Trophoblast cell (in vitro differentiated cells and primary cell): ENCODE results near the gene FNBP1.
"Not testable (repeated sequence)": the region's sequence is repeated elsewhere in the genome, so short reads cannot be mapped to it uniquely, and the experiment has no call there.

Experiments
- DNase-seq, 2 donors: peaks; one replicate each; pipeline ENCODE4 v3.0.0-alpha.2; 2016
- H2AFZ ChIP-seq: 2 replicates; pipeline ENCODE4 v1.6.1; 2013; ENCODE audit warnings: low read length, moderate library complexity, mild to moderate bottlenecking; ENCODE audit not compliant: insufficient read depth, poor library complexity
- H2AK5ac ChIP-seq: 2 replicates; pipeline ENCODE4 v1.6.1; 2013; ENCODE audit warnings: mild to moderate bottlenecking, low read length
- H2BK120ac ChIP-seq: 2 replicates; pipeline ENCODE4 v1.6.1; 2013; ENCODE audit warnings: low read length, mild to moderate bottlenecking, moderate library complexity; ENCODE audit not compliant: insufficient read depth, poor library complexity
- H2BK12ac ChIP-seq: 2 replicates; pipeline ENCODE4 v1.6.1; 2013; ENCODE audit warnings: mild to moderate bottlenecking, low read length, moderate library complexity
- H2BK5ac ChIP-seq: 2 replicates; pipeline ENCODE4 v1.6.1; 2013; ENCODE audit warnings: low read length, low read depth, moderate library complexity, mild to moderate bottlenecking; ENCODE audit not compliant: poor library complexity
- H3K14ac ChIP-seq: 2 replicates; pipeline ENCODE4 v1.6.1; 2013; ENCODE audit warnings: mild to moderate bottlenecking, low read length
- H3K18ac ChIP-seq: 2 replicates; pipeline ENCODE4 v1.6.1; 2013; ENCODE audit warnings: mild to moderate bottlenecking, low read length
- H3K23ac ChIP-seq: 2 replicates; pipeline ENCODE4 v1.6.1; 2013; ENCODE audit warnings: low read length
- H3K27ac ChIP-seq: 2 replicates; pipeline ENCODE4 v1.5.1; 2013; ENCODE audit warnings: low read depth, mild to moderate bottlenecking, inconsistent platforms, low read length, moderate library complexity
- H3K27me3 ChIP-seq: 2 replicates; pipeline ENCODE4 v1.6.1; 2013; ENCODE audit warnings: inconsistent platforms, mild to moderate bottlenecking, low read length, moderate library complexity; ENCODE audit not compliant: insufficient read depth
- H3K36me3 ChIP-seq, 2 experiments: 1 replicate in 1 of 2; 2 replicates in 1 of 2; pipeline ENCODE4 v1.6.1; 2013; ENCODE audit warnings: low read length in 2 of 2, mild to moderate bottlenecking in 2 of 2, moderate library complexity in 1 of 2; ENCODE audit not compliant: insufficient read depth in 2 of 2, control insufficient read depth in 1 of 2
- H3K4ac ChIP-seq: 2 replicates; pipeline ENCODE4 v1.6.1; 2013; ENCODE audit warnings: low read depth, mild to moderate bottlenecking, low read length, moderate library complexity
- H3K4me1 ChIP-seq, 2 experiments: 1 replicate in 1 of 2; 2 replicates in 1 of 2; pipeline ENCODE4 v1.6.1; 2013; ENCODE audit warnings: low read length in 2 of 2, mild to moderate bottlenecking in 2 of 2, moderate library complexity in 1 of 2; ENCODE audit not compliant: insufficient read depth in 2 of 2, control insufficient read depth in 1 of 2
- H3K4me2 ChIP-seq: 2 replicates; pipeline ENCODE4 v1.6.1; 2013; ENCODE audit warnings: inconsistent platforms, mild to moderate bottlenecking, low read length, moderate library complexity
- H3K4me3 ChIP-seq: 2 replicates; pipeline ENCODE4 v1.5.1; 2013; ENCODE audit warnings: mild to moderate bottlenecking, low read depth, low read length, inconsistent platforms
- H3K79me1 ChIP-seq: one replicate; pipeline ENCODE4 v1.6.1; 2013; ENCODE audit warnings: low read length
- H3K79me2 ChIP-seq: 2 replicates; pipeline ENCODE4 v1.6.1; 2013; ENCODE audit warnings: low read length, mild to moderate bottlenecking; ENCODE audit not compliant: control insufficient read depth, insufficient read depth, poor library complexity
- H3K9ac ChIP-seq: 2 replicates; pipeline ENCODE4 v1.6.1; 2013; ENCODE audit warnings: mild to moderate bottlenecking, low read length
- H3K9me3 ChIP-seq: 2 replicates; pipeline ENCODE4 v1.6.1; 2013; ENCODE audit warnings: low read depth, mild to moderate bottlenecking, control low read depth, inconsistent platforms, low read length; ENCODE audit not compliant: insufficient read depth
- H4K12ac ChIP-seq: 2 replicates; pipeline ENCODE4 v1.6.1; 2013; ENCODE audit warnings: low read depth, mild to moderate bottlenecking, low read length, moderate library complexity
- H4K8ac ChIP-seq: 2 replicates; pipeline ENCODE4 v1.6.1; 2013; ENCODE audit warnings: low read depth, mild to moderate bottlenecking, low read length, moderate library complexity
- H4K91ac ChIP-seq: one replicate; pipeline ENCODE4 v1.6.1; 2013; ENCODE audit warnings: low read depth, mild to moderate bottlenecking, low read length, moderate library complexity
- WGBS: extraction: QIAGEN DNeasy Blood & Tissue Kit; methylation state at CpG from one replicate; pipeline ENCODE4 v1.1.7; 2013; ENCODE audit warnings: missing lambda C conversion rate; ENCODE audit not compliant: insufficient read length, insufficient coverage; ENCODE audit errors: extremely low coverage; 5-methylcytosine and 5-hydroxymethylcytosine counted together

The FNBP1 gene

GRCh38 chr9:130001190-130001589 is 41.8 kb downstream of the FNBP1 start:
- Histone ChIP-seq H4K12ac (no peak overlapping the region), H3K14ac (no peak overlapping the region), H2BK120ac (no peak overlapping the region), H3K9me3 (no peaks in the 10 kb centered on the region), H3K79me2 (no peaks in the 10 kb centered on the region), H3K18ac (no peak overlapping the region), H3K23ac (no peak overlapping the region), H4K8ac (no peak overlapping the region), H2BK5ac (no peak overlapping the region), H3K9ac (no peak overlapping the region), H2BK12ac (no peak overlapping the region), H3K27me3 (no peaks in the 10 kb centered on the region), H3K79me1 (no peaks in the 10 kb centered on the region), H3K27ac (no peak overlapping the region), H4K91ac (no peak overlapping the region), H3K4me1 (no peaks in the 10 kb centered on the region), H3K4me2 (no peak overlapping the region), H2AFZ (no peak overlapping the region), H3K4ac (no peak overlapping the region), H2AK5ac (no peak overlapping the region), H3K4me3 (no peak overlapping the region), H3K36me3 (no peaks in the 10 kb centered on the region)
- DNase-seq: no peak
- no CpG with 5 or more reads among the region's 7 CpGs for WGBS

GRCh38 chr9:129999141-129999510 is 43.9 kb downstream of the FNBP1 start:
- Histone ChIP-seq H4K12ac (no peak overlapping the region), H3K4me3 (no peak overlapping the region), H4K91ac (no peak overlapping the region), H3K36me3 (no peaks in the 10 kb centered on the region), H3K23ac (no peak overlapping the region), H2AFZ (no peak overlapping the region), H2BK12ac (no peak overlapping the region), H3K4me2 (no peak overlapping the region), H2BK5ac (no peak overlapping the region), H2BK120ac (no peak overlapping the region), H3K9me3 (no peaks in the 10 kb centered on the region), H3K4ac (no peak overlapping the region), H3K79me2 (no peaks in the 10 kb centered on the region), H2AK5ac (no peak overlapping the region), H3K27me3 (no peaks in the 10 kb centered on the region), H3K79me1 (no peaks in the 10 kb centered on the region), H3K18ac (no peak overlapping the region), H3K4me1 (peaks cover 0 to 3% of the 10 kb centered on the region in 2 experiments), H4K8ac (no peak overlapping the region), H3K14ac (no peak overlapping the region), H3K27ac (no peak overlapping the region), H3K9ac (no peak overlapping the region)
- no CpG with 5 or more reads among the region's 5 CpGs for WGBS
- no peak for DNase-seq

- no CpG with 5 or more reads among the region's 5 CpGs for WGBS
- Histone ChIP-seq H2AFZ (no peak overlapping the region), H2AK5ac (no peak overlapping the region), H3K36me3 (no peaks in the 10 kb centered on the region), H4K12ac (no peak overlapping the region), H3K23ac (no peak overlapping the region), H3K4me3 (no peak overlapping the region), H4K91ac (no peak overlapping the region), H2BK5ac (no peak overlapping the region), H3K4me2 (no peak overlapping the region), H3K9ac (no peak overlapping the region), H2BK12ac (no peak overlapping the region), H3K79me2 (no peaks in the 10 kb centered on the region), H3K27me3 (no peaks in the 10 kb centered on the region), H3K27ac (no peak overlapping the region), H3K9me3 (no peaks in the 10 kb centered on the region), H3K4ac (no peak overlapping the region), H3K79me1 (no peaks in the 10 kb centered on the region), H3K18ac (no peak overlapping the region), H3K14ac (no peak overlapping the region), H3K4me1 (peaks cover 0 to 3% of the 10 kb centered on the region in 2 experiments), H2BK120ac (no peak overlapping the region), H4K8ac (no peak overlapping the region)
- DNase-seq: no peak
Measured at GRCh38 chr9:129998491-129999140, 44.4 kb downstream of the FNBP1 start.

- no CpG with 5 or more reads among the region's 3 CpGs for WGBS
- H3K23ac ChIP-seq: not testable (repeated sequence)
Measured at GRCh38 chr9:129997706-129998105, 45.3 kb downstream of the FNBP1 start.

More at GRCh38 chr9:129997706-129998105, 45.3 kb downstream of the FNBP1 start:
- H3K27ac ChIP-seq, H2AK5ac ChIP-seq, H4K12ac ChIP-seq, H2BK12ac ChIP-seq, H3K27me3 ChIP-seq, H3K79me2 ChIP-seq, H3K79me1 ChIP-seq, H2BK5ac ChIP-seq, H3K9me3 ChIP-seq, H3K36me3 ChIP-seq, H4K91ac ChIP-seq, H3K4me1 ChIP-seq, DNase-seq, H2AFZ ChIP-seq, H3K4me2 ChIP-seq, H3K4ac ChIP-seq, H3K18ac ChIP-seq, H3K14ac ChIP-seq, H4K8ac ChIP-seq, H3K9ac ChIP-seq, H3K4me3 ChIP-seq, H2BK120ac ChIP-seq: not testable (repeated sequence)
